Stimulated activated CD8-positive, alpha-beta memory T cell treated with anti-CD3 and anti-CD28 coated beads, Interleukin-12 subunit alpha, Interleukin-12 subunit beta, amount 100 ng/mL, for 24 hours (primary cell): ENCODE measurements around the gene SPESP1.

Experiments used
- DNase-seq: peaks from one replicate; pipeline ENCODE4 v3.0.0-alpha.2; 2020; ENCODE audit errors: extremely low read depth

SPESP1 gene

GRCh38 chr15:68930268-68931022 is at the start of gene SPESP1:
Gene SPESP1, plus strand, starts transcription at chr15:68930525. Its CDS starts 129 bp downstream, at chr15:68930654.
- peak; percentile 5 for DNase-seq

- DNase-seq: no peak
Observed at GRCh38 chr15:68885070-68885469, 45.3 kb upstream of the SPESP1 start.

- no peak for DNase-seq
Observed at GRCh38 chr15:68887120-68887519, 43.2 kb upstream of the SPESP1 start.

- DNase-seq: no peak
Observed at GRCh38 chr15:68887819-68888218, 42.5 kb upstream of the SPESP1 start.

DNA sequence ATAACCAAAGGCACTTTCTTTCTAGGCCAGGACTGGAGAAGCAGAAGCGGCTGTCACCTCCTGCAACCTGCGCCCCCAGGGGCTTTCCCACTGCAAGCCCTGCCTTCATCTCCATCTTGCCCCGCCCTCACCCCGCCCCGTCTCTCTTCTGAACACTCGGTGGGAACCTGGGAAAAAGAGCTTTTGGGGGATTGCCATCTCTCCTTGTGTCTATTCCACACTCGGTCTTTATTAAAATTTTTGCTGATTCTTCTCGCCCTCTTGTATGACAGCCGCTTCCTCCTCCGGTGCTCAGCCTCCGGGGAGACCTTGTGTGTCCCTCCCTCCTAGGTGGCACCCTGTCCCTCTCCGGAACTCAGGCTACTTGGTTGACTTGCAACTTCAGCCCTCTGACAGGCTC is 41.9 kb upstream of the SPESP1 start:
- peak; percentile 3 for DNase-seq

DNA sequence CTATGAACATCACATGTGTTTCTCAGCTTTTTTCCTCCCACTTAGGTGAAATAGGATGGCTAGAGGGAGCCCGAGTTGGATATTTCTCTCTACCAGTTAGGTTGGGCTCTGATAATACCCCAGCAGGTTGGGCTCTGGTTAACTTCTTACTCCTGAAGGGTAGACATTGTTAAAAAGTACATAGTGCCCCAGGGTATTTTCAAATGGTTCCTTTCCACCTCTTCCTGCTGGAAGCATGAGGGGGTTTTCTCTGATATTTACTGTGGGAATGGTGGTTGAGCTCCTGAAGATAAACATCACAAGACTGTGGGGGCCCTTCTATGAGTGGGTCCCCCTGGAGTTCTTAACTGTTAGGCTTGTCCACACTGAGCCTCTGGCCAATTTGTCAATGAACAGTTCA is 36.1 kb upstream of the SPESP1 start:
- DNase-seq: no peak

DNA sequence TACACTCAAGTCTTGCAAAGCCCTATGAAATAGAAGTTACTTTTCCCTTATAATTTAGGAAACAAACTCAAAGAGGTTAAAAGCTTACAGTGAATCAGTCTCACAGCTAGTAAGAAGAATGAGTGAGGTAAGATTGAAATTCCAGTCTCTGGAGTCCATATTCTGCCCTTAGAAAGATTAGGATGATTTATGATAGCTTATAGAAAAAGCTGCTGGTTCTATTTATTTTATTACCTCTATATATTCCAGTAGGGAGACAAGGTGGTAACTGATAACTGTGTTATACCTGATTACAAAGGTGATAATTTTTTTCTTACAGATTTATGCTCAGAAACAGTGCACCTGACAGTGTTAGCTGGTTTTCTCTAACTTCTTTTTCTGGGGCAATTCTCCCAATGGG is 34.1 kb upstream of the SPESP1 start:
- no peak for DNase-seq

- DNase-seq: no peak
Observed at GRCh38 chr15:68897016-68897415, 33.3 kb upstream of the SPESP1 start.

DNA sequence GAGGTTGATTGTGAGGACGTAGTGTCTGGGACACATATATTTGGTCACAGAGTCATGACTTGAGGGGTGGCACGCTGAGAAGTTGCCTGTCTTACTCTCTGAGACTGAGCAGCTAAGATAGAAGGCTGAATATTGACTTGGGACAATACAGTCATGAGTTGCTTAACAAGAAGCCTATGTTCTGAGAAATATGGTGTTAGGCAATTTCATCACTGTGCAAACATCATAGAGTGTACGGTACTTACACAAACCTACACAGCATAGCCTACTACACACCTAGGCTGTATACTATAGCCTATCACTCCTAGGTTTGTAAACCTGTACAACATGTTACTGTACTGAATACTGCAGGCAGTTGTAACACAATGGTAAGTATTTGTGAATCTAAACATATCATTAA is 30.3 kb upstream of the SPESP1 start:
- DNase-seq: no peak

DNA sequence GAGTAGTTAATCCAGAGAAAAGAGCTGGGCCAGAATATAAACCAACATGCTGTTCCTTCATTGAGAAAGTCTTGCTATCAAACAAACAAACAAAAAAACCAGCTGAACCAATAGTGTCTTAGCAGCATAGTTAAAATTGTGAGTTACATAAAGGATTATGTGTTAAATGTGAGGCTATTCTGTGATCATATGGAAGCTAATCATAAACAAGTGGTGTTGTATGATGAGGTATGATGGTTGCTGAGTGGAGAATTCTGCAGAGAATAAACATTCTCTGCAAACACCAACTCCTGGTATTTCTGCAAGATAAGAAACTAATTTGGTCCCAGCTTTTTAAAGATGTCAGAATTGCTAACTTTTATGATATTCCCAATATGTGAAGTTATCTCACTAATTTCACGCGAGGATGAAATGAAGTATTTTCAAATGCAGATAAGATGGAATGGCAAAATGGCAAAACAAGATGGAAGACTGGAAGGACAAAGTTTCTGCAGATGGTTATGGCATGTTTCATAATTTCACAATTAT is 22.9 kb upstream of the SPESP1 start:
- no peak for DNase-seq

GRCh38 chr15:68909601-68910100 is 20.7 kb upstream of the SPESP1 start:
- DNase-seq: no peak

DNA sequence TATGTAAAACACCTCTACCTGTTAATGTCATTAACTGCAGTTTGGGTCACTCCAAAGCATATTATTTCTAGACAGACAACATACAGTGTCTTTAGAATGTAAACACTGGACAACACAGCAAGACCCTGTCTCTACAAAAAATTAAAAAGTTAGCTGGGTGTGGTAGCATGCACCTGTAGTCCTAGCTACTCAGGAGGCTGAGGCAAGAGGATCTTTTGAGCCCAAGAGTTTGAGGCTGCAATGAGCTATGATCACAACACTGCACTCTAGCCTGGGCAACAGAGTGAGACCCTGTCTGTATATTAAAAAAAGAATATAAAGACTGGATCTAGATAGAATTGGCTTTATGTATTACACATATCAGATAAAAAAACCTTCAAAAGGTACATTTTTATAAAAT is 20.0 kb upstream of the SPESP1 start:
- no peak for DNase-seq

DNA sequence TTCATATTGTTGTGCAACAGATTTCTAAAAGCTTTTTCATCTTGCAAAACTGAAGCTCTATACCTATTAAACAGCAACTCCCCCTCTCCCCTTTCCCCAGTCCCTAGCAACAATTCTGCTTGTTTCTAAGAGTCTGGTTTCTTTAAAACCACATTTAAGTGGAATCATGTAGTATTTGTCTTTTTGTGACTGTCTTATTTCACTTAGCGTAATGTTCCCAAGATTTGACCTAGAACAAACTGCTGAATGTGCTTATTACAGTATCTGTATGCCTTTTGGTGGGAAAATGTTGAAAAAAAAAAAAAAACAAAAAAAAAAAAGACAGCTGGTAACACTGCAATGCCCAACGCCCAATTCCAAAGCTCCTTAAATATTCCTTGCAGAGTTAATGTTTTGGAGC is 19.5 kb upstream of the SPESP1 start:
- DNase-seq: no peak

GRCh38 chr15:68921926-68922325 is 8.4 kb upstream of the SPESP1 start:
- DNase-seq: no peak

- DNase-seq: peak; percentile 14
Observed at GRCh38 chr15:68924866-68925560, 5.3 kb upstream of the SPESP1 start.

DNA sequence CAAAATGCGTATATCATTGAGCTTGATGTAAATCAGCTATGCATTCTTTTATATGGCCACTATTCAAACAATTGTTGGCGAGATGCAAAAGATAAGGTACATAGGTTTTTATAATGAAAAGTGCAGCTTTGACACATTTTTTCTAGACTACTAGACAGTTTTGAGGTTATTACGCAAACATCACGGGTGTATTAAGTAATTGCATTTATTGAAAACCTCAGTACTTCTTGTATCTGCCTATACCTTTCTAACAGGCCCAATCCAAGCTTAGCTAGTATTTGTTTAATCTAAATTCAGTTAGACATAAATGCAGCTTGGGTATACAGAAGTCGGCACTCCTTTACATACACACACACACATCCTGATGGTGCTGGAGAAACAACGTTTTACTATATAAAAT is 2.7 kb downstream of the SPESP1 start:
- DNase-seq: no peak

GRCh38 chr15:68934341-68934740 is 4.0 kb downstream of the SPESP1 start:
- DNase-seq: no peak

DNA sequence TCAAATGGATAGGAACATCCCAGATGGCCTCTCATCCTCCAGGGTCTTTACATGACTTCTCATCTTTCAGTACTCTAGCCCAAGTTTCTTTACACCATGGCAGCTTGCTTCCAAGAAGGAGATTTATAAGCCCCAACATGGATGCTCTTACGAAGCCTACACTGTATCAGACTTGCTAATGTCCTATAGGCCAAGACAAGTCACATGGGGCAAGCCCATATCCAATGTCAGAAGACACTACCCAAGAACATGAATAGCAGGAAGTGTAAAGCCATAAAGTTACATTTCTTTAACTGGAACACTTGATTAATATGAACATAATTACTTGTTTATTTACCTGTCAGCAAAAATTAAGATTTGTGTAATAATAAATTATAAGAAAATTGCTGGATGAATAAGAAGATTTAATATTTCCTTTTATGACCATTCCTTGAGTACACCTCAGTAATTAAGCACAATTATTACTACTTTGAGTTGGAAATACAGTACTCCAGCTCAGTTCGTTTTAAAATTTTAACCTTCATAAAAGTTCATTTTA is 5.1 kb downstream of the SPESP1 start:
- no peak for DNase-seq

DNA sequence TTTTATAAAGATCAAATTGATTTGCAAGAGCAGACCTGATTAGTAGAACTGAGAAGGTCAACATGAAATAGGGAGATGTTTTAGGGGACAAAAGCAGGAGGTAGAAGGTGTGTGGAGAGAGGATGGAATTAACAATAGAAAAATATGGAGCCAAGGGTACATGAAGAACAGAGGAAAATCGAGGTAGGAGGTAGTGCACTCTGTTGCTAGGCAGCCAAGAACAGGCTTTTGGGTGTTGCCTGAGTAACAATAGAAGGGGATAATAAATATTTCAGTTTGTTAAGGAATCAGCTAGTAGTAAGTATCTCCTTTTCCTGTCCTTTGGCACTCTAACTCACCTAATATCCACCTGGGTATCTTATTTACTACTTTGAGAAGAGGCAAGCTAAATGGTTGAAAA is 9.2 kb downstream of the SPESP1 start:
- DNase-seq: no peak

DNA sequence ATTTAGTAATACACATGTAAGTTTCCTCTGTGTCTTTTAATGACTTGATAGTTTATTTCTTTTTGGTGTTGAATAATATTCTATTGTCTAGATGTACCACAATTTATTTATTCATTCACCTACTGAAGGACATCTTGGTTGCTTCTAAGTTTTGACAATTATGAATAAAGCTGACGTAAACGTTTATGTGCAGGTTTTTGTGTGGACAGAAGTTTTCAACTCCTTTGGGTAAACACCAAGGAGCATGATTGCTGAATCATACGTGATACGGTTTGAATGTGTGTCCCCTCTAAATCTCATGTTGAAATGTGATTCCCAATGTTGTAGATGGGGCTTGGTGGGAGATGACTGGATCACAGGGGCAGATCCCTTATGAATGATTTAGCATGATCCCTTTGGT is 21.5 kb downstream of the SPESP1 start:
- no peak for DNase-seq

GRCh38 chr15:68957696-68958095 is 27.4 kb downstream of the SPESP1 start:
- DNase-seq: no peak

GRCh38 chr15:68958597-68958996 is 28.3 kb downstream of the SPESP1 start:
- DNase-seq: no peak

DNA sequence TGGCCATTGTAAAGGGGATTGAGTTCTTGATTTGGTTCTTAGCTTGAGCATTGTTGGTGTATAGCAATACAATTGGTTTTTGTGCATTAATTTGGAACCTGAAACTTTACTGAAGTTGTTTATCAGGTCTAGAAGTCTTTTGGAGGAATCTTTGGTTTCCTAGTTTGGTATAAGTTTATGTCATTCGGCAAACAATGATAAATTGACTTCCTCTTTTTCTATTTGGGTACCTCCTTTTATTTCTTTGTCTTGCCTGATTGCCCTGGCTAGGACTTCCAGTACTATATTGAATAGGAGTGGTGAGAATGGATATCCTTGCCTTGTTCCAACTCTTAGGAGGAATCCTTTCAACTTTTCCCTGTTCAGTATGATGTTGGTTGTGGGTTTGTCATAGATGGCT is 32.1 kb downstream of the SPESP1 start:
- DNase-seq: no peak
